IMR-90 (cell line): ENCODE data around the gene SOBP. TPM values are rescaled to one million over a fixed set of nuclear protein-coding genes. Genes with fewer than 3 reads are reported as not detected.

Source experiments
- ATAC-seq: fragments of 200-7000 bp; cut with Tn5 transposase; 2 replicates; pipeline ENCODE4 v1.9.1; 2020; ENCODE audit warnings: low read depth, mild to moderate bottlenecking, moderate library complexity
- BruUV-seq: library from RNA; stranded (reverse); fragments of 400-500 nt; replicated peaks from 2 replicates; lab custom pipeline; 2021; lab: Mats Ljungman, UMichigan
- CTCF ChIA-PET: fragments of 300-600 bp; formaldehyde crosslinking; extraction: SDS; loops from one replicate; lab custom pipeline; 2021; ENCODE audit warnings: antibody characterized with exemption; lab: Yijun Ruan, JAX
- POLR2A ChIA-PET: fragments of 300-600 bp; sonication (Branson Sonifier 250); formaldehyde crosslinking; loops from one replicate; lab custom pipeline; 2022; ENCODE audit warnings: antibody characterized with exemption; ENCODE audit not compliant: unreplicated experiment; lab: Charles Lee
- DNase-seq: peaks from one replicate; pipeline ENCODE4 v3.0.0; 2013
- H2AFZ ChIP-seq: replicated peaks from 2 replicates; pipeline ENCODE3; 2013; ENCODE audit warnings: low read length, mild to moderate bottlenecking; ENCODE audit not compliant: poor library complexity
- H2AK5ac ChIP-seq: 2 replicates; pipeline ENCODE4 v1.6.1; 2013; ENCODE audit warnings: low read depth, low read length, inconsistent platforms
- H2AK9ac ChIP-seq: replicated peaks from 2 replicates; pipeline ENCODE3; 2013; ENCODE audit warnings: mild to moderate bottlenecking, low read depth, low read length, moderate library complexity; ENCODE audit not compliant: poor library complexity
- H2BK120ac ChIP-seq: 2 replicates; pipeline ENCODE4 v1.6.1; 2013; ENCODE audit warnings: low read depth, low read length, inconsistent platforms
- H2BK15ac ChIP-seq: 3 replicates; pipeline ENCODE4 v1.6.1; 2013; ENCODE audit warnings: low read depth, low read length, inconsistent platforms
- H2BK20ac ChIP-seq: 2 replicates; pipeline ENCODE4 v1.6.1; 2013; ENCODE audit warnings: low read depth, mild to moderate bottlenecking, inconsistent platforms, low read length, moderate library complexity
- H2BK5ac ChIP-seq: 2 replicates; pipeline ENCODE4 v1.6.1; 2013; ENCODE audit warnings: mild to moderate bottlenecking, low read depth, low read length, inconsistent platforms; ENCODE audit not compliant: poor library complexity, severe bottlenecking
- H3K14ac ChIP-seq: replicated peaks from 2 replicates; pipeline ENCODE4 v1.6.1; 2013; ENCODE audit warnings: low read depth, low read length, inconsistent platforms
- H3K18ac ChIP-seq: 2 replicates; pipeline ENCODE4 v1.6.1; 2013; ENCODE audit warnings: low read depth, low read length, control low read depth
- H3K23ac ChIP-seq: 2 replicates; pipeline ENCODE4 v1.6.1; 2013; ENCODE audit warnings: low read depth, low read length, inconsistent platforms
- H3K27ac ChIP-seq: 2 replicates; pipeline ENCODE4 v1.5.1; 2013; ENCODE audit warnings: mild to moderate bottlenecking, control low read depth, low read length; ENCODE audit not compliant: insufficient read depth
- H3K27me3 ChIP-seq: 2 replicates; pipeline ENCODE4 v1.6.1; 2013; ENCODE audit warnings: low read length; ENCODE audit not compliant: control insufficient read depth, insufficient read depth
- H3K36me3 ChIP-seq: 2 replicates; pipeline ENCODE4 v1.6.1; 2013; ENCODE audit warnings: low read length, mixed read lengths; ENCODE audit not compliant: control insufficient read depth, insufficient read depth
- H3K4ac ChIP-seq: 2 replicates; pipeline ENCODE4 v1.6.1; 2013; ENCODE audit warnings: low read depth, low read length, inconsistent platforms
- H3K4me1 ChIP-seq: 2 replicates; pipeline ENCODE4 v1.6.1; 2013; ENCODE audit warnings: low read length, mixed read lengths; ENCODE audit not compliant: control insufficient read depth, insufficient read depth
- H3K4me2 ChIP-seq: 2 replicates; pipeline ENCODE4 v1.6.1; 2013; ENCODE audit warnings: low read depth, mild to moderate bottlenecking, control low read depth, low read length, moderate library complexity
- H3K4me3 ChIP-seq: 2 replicates; pipeline ENCODE4 v1.5.1; 2013; ENCODE audit warnings: low read depth, mild to moderate bottlenecking, control low read depth, low read length, moderate library complexity; ENCODE audit not compliant: insufficient read depth
- H3K56ac ChIP-seq: 2 replicates; pipeline ENCODE4 v1.6.1; 2013; ENCODE audit warnings: low read length, inconsistent platforms; ENCODE audit not compliant: insufficient read depth; ENCODE audit errors: extremely low read depth
- H3K79me1 ChIP-seq, 2 experiments: 2 replicates each; pipeline ENCODE4 v1.6.1; 2013; ENCODE audit warnings: low read length in 2 of 2, inconsistent platforms in 1 of 2, low read depth in 1 of 2
- H3K9ac ChIP-seq: 2 replicates; pipeline ENCODE4 v1.6.1; 2013; ENCODE audit warnings: low read depth, low read length, control low read depth
- H3K9me1 ChIP-seq: 2 replicates; pipeline ENCODE4 v1.6.1; 2013; ENCODE audit warnings: low read length, inconsistent platforms; ENCODE audit not compliant: insufficient read depth
- H3K9me3 ChIP-seq: 2 replicates; pipeline ENCODE4 v1.6.1; 2013; ENCODE audit warnings: low read length; ENCODE audit not compliant: control insufficient read depth, insufficient read depth
- H4K20me1 ChIP-seq: 2 replicates; pipeline ENCODE4 v1.6.1; 2013; ENCODE audit warnings: low read length, inconsistent platforms; ENCODE audit not compliant: insufficient read depth
- H4K5ac ChIP-seq: 2 replicates; pipeline ENCODE4 v1.6.1; 2013; ENCODE audit warnings: mild to moderate bottlenecking, low read depth, low read length, control low read depth
- H4K8ac ChIP-seq, 2 experiments: 2 replicates each; pipeline ENCODE4 v1.6.1; 2013; ENCODE audit warnings: low read depth in 2 of 2, low read length in 2 of 2, control low read depth in 1 of 2, inconsistent platforms in 1 of 2
- H4K91ac ChIP-seq: 2 replicates; pipeline ENCODE4 v1.6.1; 2013; ENCODE audit warnings: low read depth, low read length, inconsistent platforms; ENCODE audit not compliant: insufficient read depth
- BHLHE40 ChIP-seq: fragments of 150-350 bp; IDR thresholded peaks from 2 replicates; pipeline ENCODE4 v1.6.1; 2016; ENCODE audit warnings: mild to moderate bottlenecking, low read depth, low read length
- FOS ChIP-seq: fragments of 150-350 bp; IDR thresholded peaks from 2 replicates; pipeline ENCODE4 v1.6.1; 2016; ENCODE audit warnings: low read depth, low read length
- MAZ ChIP-seq: IDR thresholded peaks from 2 replicates; pipeline ENCODE4 v1.6.1; 2012; ENCODE audit warnings: low read depth, mild to moderate bottlenecking, low read length, improper control_type of control experiment, moderate library complexity, borderline replicate concordance
- RCOR1 ChIP-seq: IDR thresholded peaks from 2 replicates; pipeline ENCODE4 v1.6.1; 2012; ENCODE audit warnings: mild to moderate bottlenecking, low read length, improper control_type of control experiment; ENCODE audit not compliant: insufficient replicate concordance
- USF2 ChIP-seq: fragments of 150-350 bp; IDR thresholded peaks from 2 replicates; pipeline ENCODE4 v1.6.1; 2017; ENCODE audit warnings: mild to moderate bottlenecking, antibody characterized with exemption, low read length, low read depth
- WGBS, 2 experiments: methylation state at CpG; one replicate each; pipeline versions ENCODE4 v1.1.5 to v1.1.7; 2013; ENCODE audit warnings: missing lambda C conversion rate in 2 of 2; ENCODE audit not compliant: insufficient read length in 1 of 2; ENCODE audit errors: extremely low coverage in 2 of 2; 5-methylcytosine and 5-hydroxymethylcytosine counted together
- dilution Hi-C: fragments of 300-500 bp; cut with HindIII; formaldehyde crosslinking; loops from one replicate; pipeline ENCODE4 v1.14.3; 2018; ENCODE audit warnings: low sequenced_read_pairs; ENCODE audit not compliant: unreplicated experiment
- in situ Hi-C: fragments of 300-500 bp; cut with MboI; formaldehyde crosslinking; loops from 3 replicates; pipeline ENCODE4 v1.14.3; 2019; ENCODE audit warnings: low sequenced_read_pairs, inconsistent platforms, mixed read lengths
- intact Hi-C: fragments of 100-400 bp; cut with micrococcal nuclease; formaldehyde crosslinking; loops from 2 replicates; pipeline ENCODE4 v1.10.0; 2022
- polyA plus RNA-seq, 3 experiments: library from polyadenylated mRNA; depleted of rRNA; stranded (reverse); fragments of >200 nt; gene quantifications; 2 replicates each; pipeline ENCODE4 v1.2.3, GENCODE V29; 2012; ENCODE audit warnings: low replicate concordance in 1 of 3
- total RNA-seq: library from RNA; depleted of rRNA; stranded (reverse); fragments of >200 nt; gene quantifications from 2 replicates; pipeline ENCODE4 v1.2.3, GENCODE V29; 2012

SOBP gene
- total and polyA plus RNA-seq, 2 of the 4 experiments (the other 2 are of a cell fraction): 0.60 to 0.72 TPM

GRCh38 chr6:107691062-107691751 is 201.3 kb downstream of the SOBP start:
- Histone ChIP-seq H2BK120ac (peak overlapping the region; percentile 73), H3K14ac (0 out of 2 replicates have a peak overlapping the region, but pooled peaks have one; percentile 13), H4K91ac (peak overlapping the region; percentile 37; the same call in 1 of the 2 replicates), H3K9me3 (no peaks in the 10 kb centered on the region), H3K18ac (peak overlapping the region; percentile 13; the same call in 1 of the 2 replicates), H3K9ac (no peak overlapping the region; the same call in 1 of the 2 replicates), H4K5ac (no peak overlapping the region), H4K20me1 (no peaks in the 10 kb centered on the region), H3K9me1 (peaks cover 10% of the 10 kb centered on the region), H2AK9ac (peak overlapping the region; percentile 17), H2AK5ac (peak overlapping the region; percentile 61; the same call in 1 of the 2 replicates), H3K23ac (peak overlapping the region; percentile 60; the same call in 1 of the 2 replicates), H3K4ac (peak overlapping the region; percentile 85), H2BK20ac (peak overlapping the region; percentile 57; the same call in 1 of the 2 replicates), H2AFZ (peak overlapping the region; percentile 89), H3K27me3 (no peaks in the 10 kb centered on the region), H3K4me1 (peaks cover 23% of the 10 kb centered on the region), H3K27ac (peak overlapping the region; percentile 75), H3K79me1 (no peaks in the 10 kb centered on the region), H4K8ac (peak overlapping the region; percentile 38 to 53; a peak in 3 of 4 replicates), H2BK15ac (no peak overlapping the region; the same call in 2 of the 3 replicates), H3K4me2 (peak overlapping the region; percentile 7), H3K36me3 (no peaks in the 10 kb centered on the region), H2BK5ac (peak overlapping the region; percentile 54), H3K4me3 (no peak overlapping the region), H3K56ac (no peak overlapping the region)
- TF ChIP-seq BHLHE40: no peak
- peak; percentile 56 for TF ChIP-seq RCOR1
- TF ChIP-seq USF2: no peak
- TF ChIP-seq MAZ: peak; percentile 92
- TF ChIP-seq FOS: peak; percentile 55; the same call in 1 of the 2 replicates
- ATAC-seq: peak; percentile 87
- peak; percentile 96 for DNase-seq
- dilution Hi-C loops (no loop called here), intact Hi-C loops (no loop called here), in situ Hi-C loops (no loop called here)
- ChIA-PET POLR2A (no interaction called here), CTCF (no interaction called here)
- 21% methylated on average over 5 of the region's 12 CpGs; no CpG with 5 or more reads in 1 of the 2 experiments for WGBS, 2 experiments
- no TSS peak for BruUV-seq
